ENCODE data around the gene KCNIP1.

GRCh38 chr5:170552621-170553115 lies 48.8 kb downstream of the KCNIP1 start:
- TF ChIP-seq CTCF (IDR thresholded peaks at IDR 0.05) (no peak), POLR2A (IDR thresholded peaks at IDR 0.05) (no peak)
